ENCODE results near the gene DMD. TPM values are rescaled to one million over a fixed set of nuclear protein-coding genes. Genes with fewer than 3 reads are reported as not detected.

Gene DMD
- polyA plus RNA-seq, 1 donor from 2014 or later: 21.6 TPM

DNA sequence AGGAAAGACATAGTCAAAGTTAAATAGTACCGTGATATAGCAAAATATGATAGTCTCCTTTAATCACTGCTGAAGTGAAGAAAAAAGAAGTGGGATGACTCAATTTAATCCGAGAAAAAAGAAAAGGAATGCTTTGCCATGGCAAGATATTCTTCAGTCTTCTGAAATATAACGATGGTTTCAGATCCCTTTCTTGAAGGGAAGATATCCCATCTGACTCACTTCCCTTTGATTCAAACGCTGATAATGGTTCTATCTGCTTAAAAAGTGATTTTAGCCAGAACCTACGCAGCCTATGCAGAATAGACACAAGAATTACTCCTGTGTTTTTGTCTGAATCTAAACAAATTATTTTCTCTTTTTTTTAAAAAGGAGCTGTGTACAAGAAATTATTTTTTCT lies 2071.4 kb downstream of the DMD start:
- no peaks in the 10 kb centered on the region for H3K36me3 ChIP-seq (ENCODE audit: insufficient read depth, low read length)
- TF ChIP-seq TAF1 (IDR thresholded peaks at IDR 0.05; ENCODE audit: low read depth) (no peak), EZH2 (IDR thresholded peaks at IDR 0.05; ENCODE audit: borderline replicate concordance, insufficient read depth, low read length, poor library complexity, severe bottlenecking) (no peak), REST (IDR thresholded peaks at IDR 0.05; ENCODE audit: borderline replicate concordance) (no peak), RAD21 (conservative IDR thresholded peaks at IDR 0.05) (no peak), SMC3 (conservative IDR thresholded peaks at IDR 0.05; ENCODE audit: poor library complexity) (no peak), CTCF (IDR thresholded peaks at IDR 0.05; ENCODE audit: poor library complexity, severe bottlenecking) (no peak), POLR2AphosphoS5 (IDR thresholded peaks at IDR 0.05) (no peak), EP300 (conservative IDR thresholded peaks at IDR 0.05; ENCODE audit: poor library complexity, severe bottlenecking) (no peak), MXI1 (conservative IDR thresholded peaks at IDR 0.05; ENCODE audit: poor library complexity, severe bottlenecking) (no peak)

GRCh38 chrX:31138124-31138523 lies 2073.2 kb downstream of the DMD start:
- H3K36me3 ChIP-seq (ENCODE audit: insufficient read depth, low read length): no peaks in the 10 kb centered on the region
- H3K4me3 ChIP-seq (ENCODE audit: low read length): no peak overlapping the region
- H3K79me2 ChIP-seq (replicated peaks; ENCODE audit: insufficient read depth, low read length): no peaks in the 10 kb centered on the region
- no peaks in the 10 kb centered on the region for H3F3A ChIP-seq (ENCODE audit: insufficient read depth, low read length, poor library complexity, severe bottlenecking)
- H3K27me3 ChIP-seq (ENCODE audit: insufficient read depth, low read depth, low read length): no peaks in the 10 kb centered on the region
- H3K9me2 ChIP-seq (ENCODE audit: insufficient read depth, low read length): no peaks in the 10 kb centered on the region
- no peaks in the 10 kb centered on the region for H4K20me1 ChIP-seq (ENCODE audit: insufficient read depth)
- TF ChIP-seq MXI1 (conservative IDR thresholded peaks at IDR 0.05; ENCODE audit: poor library complexity, severe bottlenecking) (no peak), CTCF (IDR thresholded peaks at IDR 0.05; ENCODE audit: poor library complexity, severe bottlenecking) (no peak), RAD21 (conservative IDR thresholded peaks at IDR 0.05) (no peak), TAF1 (IDR thresholded peaks at IDR 0.05; ENCODE audit: low read depth) (no peak), SMC3 (conservative IDR thresholded peaks at IDR 0.05; ENCODE audit: poor library complexity) (no peak), EP300 (conservative IDR thresholded peaks at IDR 0.05; ENCODE audit: poor library complexity, severe bottlenecking) (no peak), EZH2 (IDR thresholded peaks at IDR 0.05; ENCODE audit: borderline replicate concordance, insufficient read depth, low read length, poor library complexity, severe bottlenecking) (no peak), REST (IDR thresholded peaks at IDR 0.05; ENCODE audit: borderline replicate concordance) (no peak), POLR2AphosphoS5 (IDR thresholded peaks at IDR 0.05) (no peak)
- H3K27ac ChIP-seq (ENCODE audit: low read length): peak overlapping the region; percentile 31
- no peak overlapping the region for H2AFZ ChIP-seq (ENCODE audit: low read depth, low read length)
- no peak overlapping the region for H3K4me2 ChIP-seq (ENCODE audit: low read length)
- H3K9me3 ChIP-seq (ENCODE audit: low read length): no peaks in the 10 kb centered on the region
- H3K9ac ChIP-seq (ENCODE audit: low read length): no peak overlapping the region

More for the DNA sequence above, 2071.4 kb downstream of the DMD start:
- no peak overlapping the region for H3K9ac ChIP-seq (ENCODE audit: low read length)
- H3K27me3 ChIP-seq (ENCODE audit: insufficient read depth, low read depth, low read length): no peaks in the 10 kb centered on the region
- H3F3A ChIP-seq (ENCODE audit: insufficient read depth, low read length, poor library complexity, severe bottlenecking): no peaks in the 10 kb centered on the region
- no peaks in the 10 kb centered on the region for H3K9me2 ChIP-seq (ENCODE audit: insufficient read depth, low read length)
- H4K20me1 ChIP-seq (ENCODE audit: insufficient read depth): no peaks in the 10 kb centered on the region
- no peak overlapping the region for H3K4me2 ChIP-seq (ENCODE audit: low read length)
- no peak overlapping the region for H3K4me3 ChIP-seq (ENCODE audit: low read length)
- H3K9me3 ChIP-seq (ENCODE audit: low read length): no peaks in the 10 kb centered on the region
- no peak overlapping the region for H2AFZ ChIP-seq (ENCODE audit: low read depth, low read length)
- no peaks in the 10 kb centered on the region for H3K79me2 ChIP-seq (replicated peaks; ENCODE audit: insufficient read depth, low read length)
- H3K27ac ChIP-seq (ENCODE audit: low read length): no peak overlapping the region
